ENCODE measurements around the gene FSTL4. TPM values are rescaled to one million over a fixed set of nuclear protein-coding genes. Genes with fewer than 3 reads are reported as not detected.
"Not testable (repeated sequence)": the region's sequence is repeated elsewhere in the genome, so short reads cannot be mapped to it uniquely, and the experiment has no call there.

The FSTL4 gene
- total RNA-seq, 4 donors from 2014 or later, result 0.22 to 0.47 (median 0.27) TPM; not detected in 1

DNA sequence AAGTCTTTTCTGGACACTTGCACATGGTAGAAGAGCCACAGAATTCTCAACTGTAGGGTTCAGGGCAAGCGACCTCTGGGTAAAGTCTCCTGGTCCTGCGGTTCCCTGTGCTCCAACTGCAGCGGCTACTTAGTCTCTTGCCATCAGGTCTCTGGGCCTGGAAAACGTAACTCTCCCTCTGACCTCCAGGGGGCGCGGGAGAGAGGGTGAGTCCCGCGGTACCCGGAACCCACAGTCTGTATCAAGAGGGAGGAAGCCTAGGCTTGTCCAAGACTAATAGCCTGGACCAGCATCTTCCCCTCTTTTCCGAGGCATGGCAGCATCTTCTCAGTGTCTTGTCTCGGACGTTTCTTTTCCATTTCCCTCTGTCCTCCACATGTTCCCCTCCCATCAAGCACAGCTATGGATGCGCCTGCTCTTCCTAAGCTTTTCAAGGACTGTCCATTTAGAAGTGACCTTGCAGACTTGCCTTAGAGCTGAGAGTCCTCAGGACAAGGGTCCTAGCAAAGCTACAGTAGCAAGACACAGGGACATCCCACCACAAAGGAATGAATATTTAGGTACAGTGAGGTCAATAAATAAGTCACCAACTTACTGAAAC lies 59.3 kb downstream of the FSTL4 start:
- ATAC-seq, result no peak
- TF ChIP-seq, protein P1, sequence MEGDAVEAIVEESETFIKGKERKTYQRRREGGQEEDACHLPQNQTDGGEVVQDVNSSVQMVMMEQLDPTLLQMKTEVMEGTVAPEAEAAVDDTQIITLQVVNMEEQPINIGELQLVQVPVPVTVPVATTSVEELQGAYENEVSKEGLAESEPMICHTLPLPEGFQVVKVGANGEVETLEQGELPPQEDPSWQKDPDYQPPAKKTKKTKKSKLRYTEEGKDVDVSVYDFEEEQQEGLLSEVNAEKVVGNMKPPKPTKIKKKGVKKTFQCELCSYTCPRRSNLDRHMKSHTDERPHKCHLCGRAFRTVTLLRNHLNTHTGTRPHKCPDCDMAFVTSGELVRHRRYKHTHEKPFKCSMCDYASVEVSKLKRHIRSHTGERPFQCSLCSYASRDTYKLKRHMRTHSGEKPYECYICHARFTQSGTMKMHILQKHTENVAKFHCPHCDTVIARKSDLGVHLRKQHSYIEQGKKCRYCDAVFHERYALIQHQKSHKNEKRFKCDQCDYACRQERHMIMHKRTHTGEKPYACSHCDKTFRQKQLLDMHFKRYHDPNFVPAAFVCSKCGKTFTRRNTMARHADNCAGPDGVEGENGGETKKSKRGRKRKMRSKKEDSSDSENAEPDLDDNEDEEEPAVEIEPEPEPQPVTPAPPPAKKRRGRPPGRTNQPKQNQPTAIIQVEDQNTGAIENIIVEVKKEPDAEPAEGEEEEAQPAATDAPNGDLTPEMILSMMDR (IDR thresholded peaks at IDR 0.05), result peak in 2 of 4 experiments; percentile 24 to 53
- TF ChIP-seq POLR2AphosphoS5 (IDR thresholded peaks at IDR 0.05), result no peak
- no peak for TF ChIP-seq POLR2A (IDR thresholded peaks at IDR 0.05)
- TF ChIP-seq EP300 (IDR thresholded peaks at IDR 0.05), result no peak
- no peaks in the 10 kb centered on the region for H3K9me3 ChIP-seq
- H3K27ac ChIP-seq, result no peak overlapping the region
- WGBS, 2 donors (ENCODE audit: low coverage in 1 of 2), result 34 to 60% methylated on average over 1 to 4 of the region's 13 CpGs
- H3K27me3 ChIP-seq, result peaks cover 40% of the 10 kb centered on the region
- no peaks in the 10 kb centered on the region for H3K4me1 ChIP-seq
- no peak overlapping the region for H3K4me3 ChIP-seq
- no peaks in the 10 kb centered on the region for H3K36me3 ChIP-seq

DNA sequence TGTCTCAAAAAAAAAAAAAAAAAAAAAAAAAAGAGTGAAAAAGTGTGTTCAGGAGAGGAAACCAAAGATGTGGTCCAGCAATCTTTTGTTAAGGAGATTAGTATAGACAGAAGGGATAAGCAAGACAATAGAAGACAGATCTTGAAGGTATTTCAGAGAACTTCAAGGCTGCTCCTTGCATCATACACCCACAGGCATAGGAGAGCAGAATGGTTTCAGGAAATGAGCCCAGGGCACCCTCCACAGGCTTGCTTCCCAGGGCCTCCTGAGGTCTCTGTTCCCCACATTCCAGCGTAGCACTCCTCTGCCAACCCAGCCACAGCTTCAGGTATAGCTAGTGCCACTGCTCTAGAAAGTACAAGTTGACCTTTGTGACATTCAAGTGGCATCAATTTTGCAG lies 65.8 kb downstream of the FSTL4 start:
- Histone ChIP-seq H3K36me3 (no peaks in the 10 kb centered on the region), H3K27me3 (peaks cover 10% of the 10 kb centered on the region), H3K4me3 (no peak overlapping the region), H3K27ac (no peak overlapping the region), H3K4me1 (no peaks in the 10 kb centered on the region), H3K9me3 (no peaks in the 10 kb centered on the region)
- no peak for ATAC-seq
- no peak for TF ChIP-seq EP300 (IDR thresholded peaks at IDR 0.05)
- WGBS, 2 donors (ENCODE audit: low coverage in 1 of 2), result no CpG with 5 or more reads among the region's 1 CpG

DNA sequence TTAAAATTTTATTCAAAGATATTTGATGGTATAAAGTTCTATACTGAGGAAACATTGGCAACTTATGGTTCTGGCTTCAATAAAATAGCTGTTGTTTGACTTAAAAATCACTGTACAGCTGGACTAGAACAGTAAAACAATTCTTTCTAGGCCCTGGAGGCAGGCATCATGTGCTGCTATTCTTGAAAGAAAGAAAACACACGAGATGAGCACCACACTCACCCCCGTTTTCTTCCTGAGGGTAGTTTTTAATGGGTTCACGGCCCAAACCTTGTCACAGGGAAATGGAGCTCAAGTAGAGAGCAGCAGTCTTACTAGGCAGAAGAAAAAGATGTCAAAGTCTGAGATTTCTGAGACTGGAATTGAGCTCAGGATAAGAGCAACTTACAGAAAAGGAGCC lies 68.0 kb downstream of the FSTL4 start:
- Histone ChIP-seq H3K9me3 (no peaks in the 10 kb centered on the region), H3K27ac (no peak overlapping the region), H3K27me3 (peaks cover 13% of the 10 kb centered on the region), H3K4me1 (no peaks in the 10 kb centered on the region), H3K4me3 (no peak overlapping the region), H3K36me3 (no peaks in the 10 kb centered on the region)
- 52 to 57% methylated on average over 3 of the region's 3 CpGs for WGBS, 2 donors (ENCODE audit: low coverage in 1 of 2)
- no peak for ATAC-seq
- TF ChIP-seq POLR2AphosphoS5 (IDR thresholded peaks at IDR 0.05), result no peak
- TF ChIP-seq POLR2A (IDR thresholded peaks at IDR 0.05), result no peak
- TF ChIP-seq, protein P1 (IDR thresholded peaks at IDR 0.05), result no peak
- no peak for TF ChIP-seq EP300 (IDR thresholded peaks at IDR 0.05)

DNA sequence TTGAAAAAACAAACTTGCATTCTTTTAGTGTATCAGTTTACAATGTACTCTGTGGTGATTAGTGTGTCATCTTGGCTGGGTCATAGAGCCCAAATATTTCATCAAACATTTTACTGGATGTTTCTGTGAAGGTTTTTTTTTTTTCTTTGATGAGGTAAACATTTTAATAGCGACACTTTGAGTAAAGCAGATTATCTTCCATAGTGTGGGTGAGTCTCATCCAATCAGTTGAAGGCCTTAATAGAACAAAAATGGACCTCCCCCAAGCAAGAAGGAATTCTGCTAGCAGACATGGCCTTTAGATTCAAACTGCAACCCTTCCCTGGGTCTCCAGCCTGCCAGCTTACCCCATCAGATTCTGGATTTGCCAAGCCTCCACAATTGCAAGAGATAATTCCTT lies 72.5 kb downstream of the FSTL4 start:
- H3K27ac ChIP-seq, result no peak overlapping the region
- H3K27me3 ChIP-seq, result peaks cover 6% of the 10 kb centered on the region
- no peaks in the 10 kb centered on the region for H3K36me3 ChIP-seq
- H3K4me3 ChIP-seq, result no peak overlapping the region
- no peaks in the 10 kb centered on the region for H3K9me3 ChIP-seq
- 67 to 90% methylated on average over 1 of the region's 1 CpG for WGBS, 2 donors (ENCODE audit: low coverage in 1 of 2)
- no peaks in the 10 kb centered on the region for H3K4me1 ChIP-seq
- ATAC-seq, result no peak
- TF ChIP-seq, protein P1 (IDR thresholded peaks at IDR 0.05), result no peak
- TF ChIP-seq EP300 (IDR thresholded peaks at IDR 0.05), result no peak
- TF ChIP-seq POLR2A (IDR thresholded peaks at IDR 0.05), result no peak
- no peak for TF ChIP-seq POLR2AphosphoS5 (IDR thresholded peaks at IDR 0.05)

DNA sequence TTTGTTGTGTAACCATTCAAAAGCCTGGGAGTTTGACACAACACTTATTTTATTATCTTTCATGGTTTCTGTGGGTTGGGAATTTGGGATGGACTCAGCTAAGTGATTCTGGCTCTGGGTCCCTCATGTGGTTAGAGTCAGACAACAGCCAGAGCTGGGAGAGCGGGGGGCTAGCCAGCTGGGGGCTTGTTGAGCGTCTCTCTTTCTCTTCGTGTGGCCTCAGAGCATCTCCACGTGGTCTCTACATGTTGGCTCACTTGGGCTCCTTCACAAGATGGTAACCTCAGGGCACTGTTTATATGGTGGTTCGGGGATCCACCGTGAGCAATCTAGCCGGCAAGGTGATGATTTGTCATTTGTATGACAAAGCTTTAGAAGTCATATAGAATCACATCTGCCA lies 73.6 kb downstream of the FSTL4 start:
- Histone ChIP-seq H3K4me3 (no peak overlapping the region), H3K36me3 (no peaks in the 10 kb centered on the region), H3K27me3 (peaks cover 5% of the 10 kb centered on the region), H3K27ac (no peak overlapping the region), H3K4me1 (no peaks in the 10 kb centered on the region), H3K9me3 (no peaks in the 10 kb centered on the region)
- WGBS, 2 donors (ENCODE audit: low coverage in 1 of 2), result 47 to 70% methylated on average over 4 of the region's 7 CpGs
- TF ChIP-seq POLR2AphosphoS5 (IDR thresholded peaks at IDR 0.05) (no peak), POLR2A (IDR thresholded peaks at IDR 0.05) (no peak), EP300 (IDR thresholded peaks at IDR 0.05) (no peak)
- TF ChIP-seq, protein P1 (IDR thresholded peaks at IDR 0.05), result no peak
- no peak for ATAC-seq

DNA sequence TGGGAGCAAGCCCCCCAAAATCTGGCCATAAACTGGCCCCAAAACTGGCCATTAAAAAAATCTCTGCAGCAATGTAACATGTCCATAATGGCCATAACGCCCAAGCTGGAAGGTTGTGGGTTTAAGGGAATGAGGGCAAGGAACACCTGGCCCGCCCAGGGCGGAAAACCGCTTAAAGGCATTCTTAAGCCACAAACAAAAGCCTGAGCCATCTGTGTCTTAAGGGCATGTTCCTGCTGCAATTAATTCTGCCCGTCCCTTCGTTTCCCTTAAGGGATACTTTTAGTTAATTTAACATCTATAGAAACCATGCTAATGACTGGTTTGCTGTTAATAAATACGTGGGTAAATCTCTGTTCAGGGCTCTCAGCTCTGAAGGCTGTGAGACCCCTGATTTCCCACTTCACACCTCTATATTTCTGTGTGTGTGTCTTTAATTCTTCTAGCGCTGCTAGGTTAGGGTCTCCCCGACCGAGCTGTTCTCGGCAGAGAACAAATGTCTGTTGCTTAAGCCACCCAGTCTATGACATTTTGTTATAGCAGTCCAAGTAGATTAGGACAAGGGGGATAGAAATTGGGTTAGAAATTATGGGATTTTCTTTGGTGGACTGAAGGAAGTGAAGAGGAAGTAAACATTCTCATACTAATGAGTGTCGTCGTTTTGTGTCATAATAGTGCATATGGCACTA lies 77.0 kb downstream of the FSTL4 start:
- H3K4me3 ChIP-seq, H3K27me3 ChIP-seq, ATAC-seq, H3K27ac ChIP-seq, H3K9me3 ChIP-seq, H3K36me3 ChIP-seq, H3K4me1 ChIP-seq: not testable (repeated sequence)
- 69 to 76% methylated on average over 9 to 13 of the region's 13 CpGs for WGBS, 2 donors (ENCODE audit: low coverage in 1 of 2)
